Brain microvascular endothelial cell (primary cell): Measurements from ENCODE around the gene OSBPL10.
A peak's percentile ranks its signal among the peaks of the same experiment; 100 is the strongest.

ENCODE experiments used
- DNase-seq: peaks from one replicate; pipeline ENCODE4 v3.0.0-alpha.2; 2020
- H3K27ac ChIP-seq: fragments of 250-450 bp; sonication (Bioruptor Pico); 2 replicates; pipeline ENCODE4 v1.5.1; 2020; ENCODE audit warnings: mild to moderate bottlenecking, moderate library complexity
- H3K27me3 ChIP-seq: fragments of 250-450 bp; sonication (Bioruptor Pico); replicated peaks from 2 replicates; pipeline ENCODE4 v1.5.1; 2020; ENCODE audit warnings: mild to moderate bottlenecking
- H3K36me3 ChIP-seq: fragments of 250-450 bp; sonication (Bioruptor Pico); replicated peaks from 2 replicates; pipeline ENCODE4 v1.5.1; 2020; ENCODE audit warnings: mild to moderate bottlenecking
- H3K4me3 ChIP-seq: 2 replicates; pipeline ENCODE4 v1.5.1; 2011; ENCODE audit warnings: low read depth, mild to moderate bottlenecking, control low read depth, low read length, moderate library complexity
- in situ Hi-C: cut with HindIII; loops from 2 replicates; pipeline ENCODE4 v1.10.0; 2017; ENCODE audit warnings: low sequenced_read_pairs, low pct_ligation_motif_present
- TF ChIP-seq, protein P1 (sequence below): IDR thresholded peaks from 2 replicates; pipeline ENCODE4 v1.5.1; 2011; ENCODE audit warnings: low read depth, mild to moderate bottlenecking, moderate library complexity, low read length, control low read depth, inconsistent platforms; ENCODE audit errors: missing control alignments

OSBPL10 gene

DNA sequence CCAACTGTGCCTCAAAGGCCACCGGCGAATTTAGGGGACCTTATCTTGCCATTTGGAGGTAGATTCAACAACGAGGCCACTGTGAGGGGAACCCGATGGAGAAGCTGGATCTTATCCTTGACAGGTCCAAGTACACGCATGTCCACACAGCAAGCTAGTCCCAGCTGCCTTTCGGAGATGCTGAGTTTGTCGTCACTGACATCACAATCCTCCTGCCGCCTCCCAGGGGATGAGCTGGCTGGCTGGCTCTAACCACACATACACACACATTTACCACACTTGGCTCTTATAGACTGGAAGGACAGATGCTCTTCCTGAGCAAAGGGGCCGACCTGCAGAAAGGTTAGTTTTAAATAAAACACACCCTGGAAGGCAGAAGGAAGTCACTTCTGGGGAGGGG lies 272.1 kb downstream of the OSBPL10 start:
- in situ Hi-C loops = no loop called here
- H3K27me3 ChIP-seq = no peaks in the 10 kb centered on the region
- H3K4me3 ChIP-seq = no peak overlapping the region
- no peaks in the 10 kb centered on the region for H3K36me3 ChIP-seq
- TF ChIP-seq, protein P1, sequence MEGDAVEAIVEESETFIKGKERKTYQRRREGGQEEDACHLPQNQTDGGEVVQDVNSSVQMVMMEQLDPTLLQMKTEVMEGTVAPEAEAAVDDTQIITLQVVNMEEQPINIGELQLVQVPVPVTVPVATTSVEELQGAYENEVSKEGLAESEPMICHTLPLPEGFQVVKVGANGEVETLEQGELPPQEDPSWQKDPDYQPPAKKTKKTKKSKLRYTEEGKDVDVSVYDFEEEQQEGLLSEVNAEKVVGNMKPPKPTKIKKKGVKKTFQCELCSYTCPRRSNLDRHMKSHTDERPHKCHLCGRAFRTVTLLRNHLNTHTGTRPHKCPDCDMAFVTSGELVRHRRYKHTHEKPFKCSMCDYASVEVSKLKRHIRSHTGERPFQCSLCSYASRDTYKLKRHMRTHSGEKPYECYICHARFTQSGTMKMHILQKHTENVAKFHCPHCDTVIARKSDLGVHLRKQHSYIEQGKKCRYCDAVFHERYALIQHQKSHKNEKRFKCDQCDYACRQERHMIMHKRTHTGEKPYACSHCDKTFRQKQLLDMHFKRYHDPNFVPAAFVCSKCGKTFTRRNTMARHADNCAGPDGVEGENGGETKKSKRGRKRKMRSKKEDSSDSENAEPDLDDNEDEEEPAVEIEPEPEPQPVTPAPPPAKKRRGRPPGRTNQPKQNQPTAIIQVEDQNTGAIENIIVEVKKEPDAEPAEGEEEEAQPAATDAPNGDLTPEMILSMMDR = no peak
- peak; percentile 13 for DNase-seq
- no peak overlapping the region for H3K27ac ChIP-seq

DNA sequence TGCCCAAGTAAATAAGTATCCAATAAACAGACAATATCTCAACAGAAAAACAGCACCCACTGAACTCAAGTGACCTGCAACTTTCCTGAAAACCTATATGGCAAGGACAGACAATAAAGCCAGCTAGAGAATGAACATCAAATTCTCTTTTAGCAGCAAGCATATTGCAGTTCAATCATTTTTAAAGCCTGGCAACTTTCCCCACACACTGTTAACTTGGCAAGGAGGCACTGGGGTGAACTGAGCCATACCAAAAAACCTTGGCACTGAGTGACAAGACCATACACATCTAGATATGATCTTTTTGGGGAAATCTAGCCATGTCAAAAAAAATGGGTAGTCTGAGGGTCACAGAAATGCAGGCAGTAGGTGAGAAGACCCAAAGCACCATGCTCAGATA lies 273.8 kb downstream of the OSBPL10 start:
- TF ChIP-seq, protein P1 = no peak
- no peak for DNase-seq
- H3K4me3 ChIP-seq = no peak overlapping the region
- no peaks in the 10 kb centered on the region for H3K27me3 ChIP-seq
- in situ Hi-C loops = no loop called here
- no peaks in the 10 kb centered on the region for H3K36me3 ChIP-seq
- H3K27ac ChIP-seq = no peak overlapping the region

DNA sequence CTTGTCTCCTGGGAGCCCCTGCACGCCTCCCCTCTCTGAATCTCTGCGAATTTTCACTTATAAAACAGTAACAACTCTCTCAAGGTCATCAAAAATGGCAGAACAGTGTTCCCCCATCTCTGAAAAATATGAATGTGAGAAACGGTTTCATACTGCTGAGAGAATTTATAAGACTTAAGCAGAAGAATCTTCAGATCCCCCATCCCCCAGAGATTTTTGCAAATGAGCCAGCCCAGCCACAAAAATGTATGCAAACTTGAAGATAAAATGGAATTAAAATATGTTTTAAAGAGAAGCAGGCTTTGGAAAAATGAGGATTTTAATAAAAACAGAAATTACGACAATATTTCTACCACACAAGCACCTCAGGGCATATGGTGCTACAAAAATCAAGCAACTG lies 275.3 kb downstream of the OSBPL10 start:
- Histone ChIP-seq H3K36me3 (no peaks in the 10 kb centered on the region), H3K27ac (no peak overlapping the region), H3K27me3 (no peaks in the 10 kb centered on the region), H3K4me3 (no peak overlapping the region)
- no peak for DNase-seq
- TF ChIP-seq, protein P1 = no peak
- in situ Hi-C loops = no loop called here

DNA sequence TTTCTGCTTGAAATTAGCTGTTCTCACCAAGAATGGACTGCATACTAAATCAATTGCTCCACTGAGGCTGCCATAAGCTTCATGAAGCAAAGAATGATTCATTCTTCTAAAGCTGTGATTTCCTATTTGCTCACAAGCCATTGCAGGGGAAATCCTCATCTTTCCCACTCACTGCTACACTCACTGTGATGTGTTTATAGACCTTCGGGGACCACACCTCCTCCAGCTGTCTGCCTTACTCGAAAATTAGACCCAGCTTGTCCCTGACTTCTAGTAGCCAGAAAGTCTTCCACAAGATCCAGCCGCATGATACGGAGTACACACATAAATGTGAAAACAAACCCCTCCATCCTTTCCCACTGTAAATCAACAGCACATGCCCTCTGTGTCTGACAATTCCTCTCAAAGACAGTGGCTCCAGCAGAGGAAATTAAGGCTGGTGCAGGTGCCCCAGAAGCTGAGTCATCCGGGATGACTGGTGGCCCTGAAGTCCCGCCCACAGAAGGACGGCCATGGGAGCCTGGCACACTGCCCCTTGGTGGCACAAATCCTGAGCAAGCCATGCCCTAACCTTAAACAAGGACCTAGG lies 276.4 kb downstream of the OSBPL10 start:
- Histone ChIP-seq H3K36me3 (no peaks in the 10 kb centered on the region), H3K27ac (no peak overlapping the region), H3K4me3 (no peak overlapping the region), H3K27me3 (no peaks in the 10 kb centered on the region)
- TF ChIP-seq, protein P1 = peak; percentile 2
- peak; percentile 40 for DNase-seq
- in situ Hi-C loops = no loop called here

DNA sequence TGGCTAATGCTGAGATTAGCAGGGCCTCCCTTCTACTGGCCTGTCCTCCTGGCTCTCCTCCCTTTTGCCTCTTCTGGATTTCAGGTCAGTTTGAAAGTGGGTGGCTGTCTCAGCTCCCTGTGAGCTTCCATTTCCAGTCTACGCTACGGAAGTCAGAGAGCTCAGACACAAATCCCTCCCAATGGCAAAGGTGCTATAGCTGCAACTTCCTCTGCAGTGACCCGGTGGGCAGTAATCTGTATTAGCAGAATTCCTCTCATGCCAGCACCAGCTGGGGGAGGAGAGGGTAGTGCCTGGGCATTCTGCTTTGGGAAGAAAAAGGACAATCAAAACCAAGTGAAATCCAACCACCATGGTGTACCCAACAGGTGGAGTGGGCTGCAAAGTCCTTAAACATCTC lies 276.9 kb downstream of the OSBPL10 start:
- Histone ChIP-seq H3K36me3 (no peaks in the 10 kb centered on the region), H3K27ac (no peak overlapping the region), H3K4me3 (no peak overlapping the region), H3K27me3 (no peaks in the 10 kb centered on the region)
- DNase-seq = no peak
- in situ Hi-C loops = no loop called here
- TF ChIP-seq, protein P1 = no peak

DNA sequence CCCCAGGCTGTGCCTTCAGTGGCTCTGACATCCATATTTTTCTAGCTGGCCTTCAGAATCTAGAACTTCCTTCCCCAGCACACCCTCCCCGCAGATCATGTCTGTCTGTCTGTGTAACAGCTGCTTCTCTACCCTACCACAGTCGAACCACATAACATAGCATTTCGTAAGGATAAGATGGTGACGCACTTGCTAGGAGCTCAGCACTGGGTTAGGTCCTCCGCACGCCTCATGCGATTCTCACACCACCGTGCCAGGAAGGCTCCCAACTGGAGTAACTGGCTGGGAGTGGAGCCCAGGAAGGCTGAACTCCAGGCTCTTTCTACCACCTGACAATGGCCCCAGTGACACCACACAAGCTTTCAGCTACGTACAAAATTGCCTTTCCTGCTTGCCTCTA lies 279.8 kb downstream of the OSBPL10 start:
- TF ChIP-seq, protein P1 = no peak
- in situ Hi-C loops = no loop called here
- no peak for DNase-seq
- Histone ChIP-seq H3K27ac (no peak overlapping the region), H3K36me3 (no peaks in the 10 kb centered on the region), H3K27me3 (no peaks in the 10 kb centered on the region), H3K4me3 (no peak overlapping the region)
